GM12878 (cell line): ENCODE results near the gene JAG1. TPM values are rescaled to one million over a fixed set of nuclear protein-coding genes. Genes with fewer than 3 reads are reported as not detected.
A peak's percentile ranks its signal among the peaks of the same experiment; 100 is the strongest.

ENCODE experiments used
- ASH2L ChIP-seq: fragments of 300-600, 200-600 bp; sonication (generic); IDR thresholded peaks from 2 replicates; pipeline ENCODE4 v1.6.1; 2017; ENCODE audit warnings: low read depth, mild to moderate bottlenecking, borderline replicate concordance
- ATF3 ChIP-seq: IDR thresholded peaks from 2 replicates; pipeline ENCODE4 v1.6.1; 2011; ENCODE audit warnings: low read depth, mild to moderate bottlenecking, low read length, moderate library complexity, borderline replicate concordance; ENCODE audit errors: extremely low read depth
- BCLAF1 ChIP-seq: fragments of 450-650 bp; IDR thresholded peaks from 2 replicates; pipeline ENCODE4 v1.6.1; 2017; ENCODE audit warnings: antibody characterized with exemption, mild to moderate bottlenecking, moderate library complexity
- CBX3 ChIP-seq: fragments of 200-600 bp; sonication (generic); IDR thresholded peaks from 2 replicates; pipeline ENCODE4 v1.6.1; 2016; ENCODE audit warnings: low read depth, borderline replicate concordance
- CHD2 ChIP-seq: IDR thresholded peaks from 2 replicates; pipeline ENCODE4 v1.6.1; 2011; ENCODE audit warnings: low read depth, low read length, improper control_type of control experiment, borderline replicate concordance
- CHD4 ChIP-seq: fragments of 200-600 bp; sonication (generic); IDR thresholded peaks from 2 replicates; pipeline ENCODE4 v1.6.1; 2016; ENCODE audit warnings: mild to moderate bottlenecking
- CREB1 ChIP-seq: IDR thresholded peaks from 2 replicates; pipeline ENCODE4 v1.6.1; 2012; ENCODE audit warnings: low read depth, mild to moderate bottlenecking, inconsistent platforms
- GABPA ChIP-seq: IDR thresholded peaks from 2 replicates; pipeline ENCODE4 v1.6.1; 2014; ENCODE audit warnings: antibody characterized with exemption, low read depth, mild to moderate bottlenecking, inconsistent platforms
- GATAD2B ChIP-seq: fragments of 450-650 bp; conservative IDR thresholded peaks from 2 replicates; pipeline ENCODE4 v1.6.1; 2017; ENCODE audit warnings: low read depth, mild to moderate bottlenecking, moderate library complexity
- HDAC2 ChIP-seq: fragments of 200-600 bp; sonication (generic); IDR thresholded peaks from 2 replicates; pipeline ENCODE4 v1.6.1; 2017
- NR2C1 ChIP-seq: fragments of 450-650 bp; IDR thresholded peaks from 2 replicates; pipeline ENCODE4 v1.6.1; 2017; ENCODE audit warnings: antibody characterized with exemption, mild to moderate bottlenecking, moderate library complexity
- NRF1 ChIP-seq: conservative IDR thresholded peaks from 2 replicates; pipeline ENCODE4 v1.6.1; 2011; ENCODE audit warnings: mild to moderate bottlenecking, low read depth, low read length, improper control_type of control experiment
- RCOR1 ChIP-seq: conservative IDR thresholded peaks from 2 replicates; pipeline ENCODE4 v1.6.1; 2012; ENCODE audit warnings: low read depth, low read length, improper control_type of control experiment
- SRF ChIP-seq, 2 experiments: IDR thresholded peaks; 2 replicates each; pipeline ENCODE4 v1.6.1; 2011; ENCODE audit warnings: low read depth in 2 of 2, low read length in 2 of 2, mild to moderate bottlenecking in 1 of 2, moderate library complexity in 1 of 2
- STAT1 ChIP-seq: fragments of 450-650 bp; conservative IDR thresholded peaks from 2 replicates; pipeline ENCODE4 v1.6.1; 2014; ENCODE audit warnings: antibody characterized with exemption, mild to moderate bottlenecking
- ZNF24 ChIP-seq: fragments of 450-650 bp; IDR thresholded peaks from 2 replicates; pipeline ENCODE4 v1.6.1; 2017; ENCODE audit warnings: antibody characterized with exemption, mild to moderate bottlenecking
- ZNF622 ChIP-seq: fragments of 450-650 bp; IDR thresholded peaks from 2 replicates; pipeline ENCODE4 v1.6.1; 2017; ENCODE audit warnings: mild to moderate bottlenecking, inconsistent platforms
- ZNF687 ChIP-seq: fragments of 450-650 bp; IDR thresholded peaks from 2 replicates; pipeline ENCODE4 v1.6.1; 2017; ENCODE audit warnings: mild to moderate bottlenecking, moderate library complexity
- polyA plus RNA-seq, 11 experiments: library from polyadenylated mRNA; depleted of rRNA in 4 of 11; unstranded in 6 of 11; stranded (reverse) in 5 of 11; fragments of >200 nt; fragmentation: Nextera tagmentation in 4 of 11; fragmentation: Illumina TruSeq in 1 of 11; extraction: Ambion mirVana in 4 of 11; extraction: Trizol in 1 of 11; gene quantifications; 1 replicate in 1 of 11; 2 replicates in 10 of 11; pipeline versions ENCODE4 v1.2.1 to v1.2.3, GENCODE V29; 2011 to 2016; ENCODE audit warnings: inconsistent platforms in 2 of 11, missing spikeins in 2 of 11, low read depth in 1 of 11
- total RNA-seq, 4 experiments: library from RNA; depleted of rRNA in 3 of 4; stranded (reverse); fragments of >200 nt in 3 of 4; fragmentation: Illumina TruSeq in 1 of 4; extraction: Trizol in 1 of 4; gene quantifications; 2 replicates each; pipeline versions ENCODE4 v1.2.1 to v1.2.3, GENCODE V29; 2013 to 2021
- TF ChIP-seq, protein P1 (sequence below): IDR thresholded peaks from 2 replicates; pipeline ENCODE4 v1.6.1; 2011; ENCODE audit warnings: mild to moderate bottlenecking, low read depth, low read length, moderate library complexity; ENCODE audit not compliant: insufficient replicate concordance
- TF ChIP-seq, protein P2 (sequence below): fragments of 450-650 bp; IDR thresholded peaks from 2 replicates; pipeline ENCODE4 v1.6.1; 2014; ENCODE audit warnings: mild to moderate bottlenecking

The JAG1 gene
- total and polyA plus RNA-seq, 10 of the 15 experiments (the other 5 are each of a cell fraction or from before 2014, with no cell fraction given), result 0.66 to 6.9 (median 1.8) TPM

GRCh38 chr20:10673842-10674683 lies at the start of gene JAG1 (continued):
- TF ChIP-seq, protein P1, sequence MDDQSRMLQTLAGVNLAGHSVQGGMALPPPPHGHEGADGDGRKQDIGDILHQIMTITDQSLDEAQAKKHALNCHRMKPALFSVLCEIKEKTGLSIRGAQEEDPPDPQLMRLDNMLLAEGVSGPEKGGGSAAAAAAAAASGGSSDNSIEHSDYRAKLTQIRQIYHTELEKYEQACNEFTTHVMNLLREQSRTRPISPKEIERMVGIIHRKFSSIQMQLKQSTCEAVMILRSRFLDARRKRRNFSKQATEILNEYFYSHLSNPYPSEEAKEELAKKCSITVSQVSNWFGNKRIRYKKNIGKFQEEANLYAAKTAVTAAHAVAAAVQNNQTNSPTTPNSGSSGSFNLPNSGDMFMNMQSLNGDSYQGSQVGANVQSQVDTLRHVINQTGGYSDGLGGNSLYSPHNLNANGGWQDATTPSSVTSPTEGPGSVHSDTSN, result no peak
- no peak for TF ChIP-seq SRF (IDR thresholded peaks at IDR 0.05; ENCODE audit: low read depth in 2 of 2, low read length in 2 of 2)
- TF ChIP-seq BCLAF1, result 0 out of 2 replicates have a peak, but pooled peaks have one; percentile 40
- no peak for TF ChIP-seq ZNF622
- TF ChIP-seq HDAC2, result no peak
- TF ChIP-seq CREB1, result no peak
- no peak for TF ChIP-seq GABPA
- TF ChIP-seq CBX3, result no peak
- no peak for TF ChIP-seq CHD2
- TF ChIP-seq ASH2L, result 0 out of 2 replicates have a peak, but pooled peaks have one; percentile 40
- TF ChIP-seq RCOR1, result no peak
- TF ChIP-seq, protein P2, sequence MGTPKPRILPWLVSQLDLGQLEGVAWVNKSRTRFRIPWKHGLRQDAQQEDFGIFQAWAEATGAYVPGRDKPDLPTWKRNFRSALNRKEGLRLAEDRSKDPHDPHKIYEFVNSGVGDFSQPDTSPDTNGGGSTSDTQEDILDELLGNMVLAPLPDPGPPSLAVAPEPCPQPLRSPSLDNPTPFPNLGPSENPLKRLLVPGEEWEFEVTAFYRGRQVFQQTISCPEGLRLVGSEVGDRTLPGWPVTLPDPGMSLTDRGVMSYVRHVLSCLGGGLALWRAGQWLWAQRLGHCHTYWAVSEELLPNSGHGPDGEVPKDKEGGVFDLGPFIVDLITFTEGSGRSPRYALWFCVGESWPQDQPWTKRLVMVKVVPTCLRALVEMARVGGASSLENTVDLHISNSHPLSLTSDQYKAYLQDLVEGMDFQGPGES, result no peak
- no peak for TF ChIP-seq ZNF24
- TF ChIP-seq CHD4, result no peak
- peak; percentile 27; the same call in 1 of the 2 replicates for TF ChIP-seq NRF1
- peak; percentile 69 for TF ChIP-seq ZNF687
- no peak for TF ChIP-seq NR2C1
- TF ChIP-seq STAT1, result no peak
- TF ChIP-seq ATF3, result no peak
- peak; percentile 97 for TF ChIP-seq GATAD2B
